CD1c-positive myeloid dendritic cell (primary cell): ENCODE results near the gene GAS2L2.

Source experiments
- DNase-seq: peaks from one replicate; pipeline ENCODE4 v3.0.0-alpha.2; 2016; ENCODE audit errors: extremely low spot score

The GAS2L2 gene

GRCh38 chr17:35745749-35746320, 7.2 kb downstream of the GAS2L2 start:
- no peak for DNase-seq

GRCh38 chr17:35745246-35745645, 7.8 kb downstream of the GAS2L2 start:
- DNase-seq: no peak

DNA sequence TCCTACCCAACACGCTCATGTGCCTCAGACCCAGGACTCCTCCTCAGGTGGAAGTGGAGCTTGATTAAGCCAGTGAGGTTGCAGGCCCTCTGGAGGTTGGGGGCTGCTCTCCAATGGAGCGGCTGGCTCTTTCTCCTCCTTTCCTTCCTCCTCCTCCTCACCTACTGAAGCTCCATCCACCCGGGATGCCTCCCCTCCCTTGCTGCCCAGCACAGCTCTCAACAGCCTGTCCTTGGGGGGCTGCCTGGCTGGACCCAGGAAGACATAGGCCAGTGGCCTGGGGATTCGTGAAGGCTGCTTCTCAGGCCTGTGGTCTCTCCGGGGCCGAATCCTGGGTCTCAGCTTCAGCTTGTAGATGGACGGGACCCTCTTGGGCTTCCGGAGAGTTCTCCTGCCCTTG, 8.2 kb downstream of the GAS2L2 start:
- no peak for DNase-seq

- DNase-seq: peak; percentile 44
These were observed 9.3 kb downstream of the GAS2L2 start for GRCh38 chr17:35743626-35744328.

DNA sequence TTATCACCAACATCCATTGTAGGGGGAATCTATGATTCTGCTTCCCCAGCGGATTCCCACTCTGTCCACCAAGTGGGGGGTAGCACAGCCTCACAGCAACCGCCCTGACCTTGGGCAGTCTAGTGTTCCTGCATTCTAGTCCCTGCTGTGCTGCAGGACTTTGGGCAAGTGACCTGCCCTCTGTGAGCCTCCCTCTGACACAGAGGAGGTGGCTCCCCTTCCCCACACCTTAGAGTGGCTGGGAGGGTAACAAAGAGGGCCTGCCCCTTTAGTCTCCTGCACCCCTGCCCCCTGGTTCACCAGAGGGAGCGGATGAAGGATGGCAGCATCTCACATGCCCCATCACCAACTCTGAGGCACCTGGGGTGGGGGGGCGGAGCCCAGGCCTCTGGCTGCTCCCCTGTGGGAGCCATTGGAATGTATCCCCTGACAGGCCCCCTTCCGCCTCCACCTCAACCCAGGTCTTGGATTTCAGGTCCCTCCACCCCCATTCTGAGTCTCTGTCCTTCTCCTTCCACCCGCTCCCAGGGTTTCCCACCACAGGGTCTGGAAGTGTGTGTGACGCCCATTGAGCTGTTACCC, 10.1 kb downstream of the GAS2L2 start:
- DNase-seq: no peak

DNA sequence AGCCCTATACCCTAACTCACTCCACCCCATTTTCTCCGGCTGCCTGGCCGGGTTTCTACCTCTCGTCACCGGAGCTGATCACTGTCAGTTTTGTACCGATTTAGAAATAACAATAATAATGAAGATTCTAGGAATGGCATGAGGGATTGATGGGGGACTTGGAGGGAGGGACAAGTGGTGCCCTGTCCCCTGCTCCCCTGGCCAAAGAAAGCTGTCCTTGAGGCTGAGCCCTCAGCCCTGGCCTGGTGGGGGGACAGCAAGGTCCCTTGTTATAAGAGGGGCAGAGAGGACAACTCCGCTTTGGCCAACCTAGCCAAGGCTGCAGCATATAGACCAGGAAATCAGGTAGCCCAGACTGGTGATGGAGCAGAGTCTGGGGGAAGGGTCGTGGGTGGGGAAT, 10.5 kb downstream of the GAS2L2 start:
- no peak for DNase-seq

DNA sequence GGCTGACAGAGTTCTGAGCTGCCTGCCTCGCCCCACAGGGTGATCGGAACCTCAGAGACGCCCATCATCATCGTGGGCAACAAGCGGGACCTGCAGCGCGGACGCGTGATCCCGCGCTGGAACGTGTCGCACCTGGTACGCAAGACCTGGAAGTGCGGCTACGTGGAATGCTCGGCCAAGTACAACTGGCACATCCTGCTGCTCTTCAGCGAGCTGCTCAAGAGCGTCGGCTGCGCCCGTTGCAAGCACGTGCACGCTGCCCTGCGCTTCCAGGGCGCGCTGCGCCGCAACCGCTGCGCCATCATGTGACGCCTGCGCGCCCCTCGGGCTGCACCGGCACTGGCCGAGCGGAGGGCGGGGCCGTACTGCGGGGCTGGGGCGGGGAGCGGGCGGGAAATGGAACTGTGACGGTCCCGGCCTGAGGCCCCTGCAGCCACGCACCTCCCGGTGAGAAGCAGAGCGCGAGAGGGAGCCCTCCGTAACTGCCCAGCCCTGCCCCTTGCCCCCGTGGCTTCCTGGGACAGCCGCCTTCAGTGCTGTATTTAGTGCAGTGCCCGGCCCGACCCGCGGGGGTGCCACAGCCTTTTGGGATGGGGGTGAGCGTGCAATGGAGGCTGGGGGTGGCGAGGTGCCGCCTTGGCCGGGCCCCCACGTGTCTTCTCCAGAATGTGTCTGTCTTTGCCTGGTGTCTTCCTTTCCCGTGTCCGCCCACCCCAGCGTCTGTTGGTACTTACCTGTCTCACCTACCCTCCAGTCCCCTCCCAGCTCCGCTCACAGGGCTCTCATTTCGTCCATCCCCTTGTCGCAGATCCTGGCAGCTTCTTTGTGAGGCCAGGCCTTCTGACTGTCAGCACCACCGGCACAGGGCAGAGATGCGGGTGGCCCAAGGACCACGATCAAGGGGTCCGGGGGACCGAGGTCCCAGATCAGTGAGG, 11.8 kb downstream of the GAS2L2 start:
- peak; percentile 6 for DNase-seq

DNA sequence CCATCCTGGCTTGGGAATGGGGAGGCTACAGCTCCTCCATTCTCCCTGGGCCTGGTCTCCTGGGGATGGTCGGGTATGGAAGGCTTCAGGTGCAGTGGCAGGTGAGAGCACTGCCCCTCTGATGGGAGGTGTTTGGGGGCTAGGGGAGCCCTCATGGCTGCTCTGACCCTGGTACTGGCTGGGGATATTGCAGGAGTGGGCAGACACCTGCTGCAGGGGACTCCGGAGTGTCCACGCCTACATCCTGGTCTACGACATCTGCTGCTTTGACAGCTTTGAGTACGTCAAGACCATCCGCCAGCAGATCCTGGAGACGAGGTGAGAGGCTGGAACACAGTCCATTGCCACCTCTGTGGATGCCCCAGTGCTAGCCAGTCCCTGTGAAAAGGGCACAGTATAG, 12.8 kb downstream of the GAS2L2 start:
- no peak for DNase-seq

GRCh38 chr17:35738519-35739133, 14.4 kb downstream of the GAS2L2 start:
- no peak for DNase-seq

DNA sequence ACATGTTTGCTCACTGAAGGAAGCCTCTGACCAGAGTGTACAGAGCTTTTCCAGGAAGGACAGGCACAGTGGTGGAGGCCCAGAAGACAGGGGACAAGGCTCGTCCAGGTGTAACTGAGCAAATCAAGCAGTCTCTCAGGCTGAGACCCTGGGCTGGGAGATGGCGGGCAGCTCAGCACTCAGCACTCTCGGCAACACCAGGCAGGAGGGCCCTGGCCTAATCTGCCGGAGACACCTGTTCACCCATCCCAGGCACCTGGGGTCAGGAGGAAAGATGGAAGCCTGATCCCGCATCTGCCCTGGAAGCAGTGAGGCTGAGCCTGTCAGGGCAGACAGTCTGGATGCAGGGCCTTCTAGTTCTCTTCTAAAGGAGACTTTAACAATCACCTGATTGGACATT, 16.8 kb downstream of the GAS2L2 start:
- no peak for DNase-seq

GRCh38 chr17:35735036-35735805, 17.8 kb downstream of the GAS2L2 start:
- no peak for DNase-seq

DNA sequence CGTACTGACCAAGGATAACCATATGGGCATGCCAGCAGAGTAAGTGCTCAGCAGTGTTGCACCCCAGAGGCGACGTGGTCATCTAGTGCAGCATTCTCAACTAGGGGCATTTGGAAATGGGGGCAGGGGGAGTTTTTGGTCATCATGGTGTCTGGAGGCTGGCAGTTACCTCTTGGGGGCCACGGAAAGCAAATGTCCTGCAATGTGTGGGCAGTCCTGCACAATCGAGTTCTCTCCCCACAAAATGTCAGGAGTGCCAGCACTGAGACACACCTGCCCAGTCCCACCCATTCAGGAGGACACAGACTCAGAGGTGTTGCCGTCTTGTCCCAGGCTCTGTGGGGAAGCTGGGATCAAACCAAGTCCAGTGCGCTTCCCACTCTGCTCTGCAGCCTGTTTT, 18.6 kb downstream of the GAS2L2 start:
- no peak for DNase-seq

DNA sequence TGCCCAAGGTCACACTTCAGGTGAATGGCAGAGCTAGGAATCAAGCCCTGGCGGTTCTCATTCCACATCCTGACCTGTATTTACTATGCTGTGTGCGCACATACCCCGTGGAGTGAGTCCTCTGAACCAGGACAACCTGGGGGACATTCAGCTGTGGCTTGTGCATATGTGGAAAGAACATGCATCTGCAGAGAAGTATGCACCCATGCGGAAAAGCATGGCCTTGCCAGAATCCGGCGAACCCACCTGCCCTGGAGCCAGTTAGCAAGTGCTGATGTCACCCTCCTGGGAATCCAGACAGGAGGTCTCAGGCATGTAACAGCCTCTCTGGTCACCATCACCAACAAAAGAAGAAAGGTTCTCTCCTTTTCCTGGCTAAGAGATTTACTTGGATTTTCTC, 19.7 kb downstream of the GAS2L2 start:
- no peak for DNase-seq

GRCh38 chr17:35732806-35733136, 20.3 kb downstream of the GAS2L2 start:
- no peak for DNase-seq

GRCh38 chr17:35731917-35732805, 20.9 kb downstream of the GAS2L2 start:
- DNase-seq: no peak

DNA sequence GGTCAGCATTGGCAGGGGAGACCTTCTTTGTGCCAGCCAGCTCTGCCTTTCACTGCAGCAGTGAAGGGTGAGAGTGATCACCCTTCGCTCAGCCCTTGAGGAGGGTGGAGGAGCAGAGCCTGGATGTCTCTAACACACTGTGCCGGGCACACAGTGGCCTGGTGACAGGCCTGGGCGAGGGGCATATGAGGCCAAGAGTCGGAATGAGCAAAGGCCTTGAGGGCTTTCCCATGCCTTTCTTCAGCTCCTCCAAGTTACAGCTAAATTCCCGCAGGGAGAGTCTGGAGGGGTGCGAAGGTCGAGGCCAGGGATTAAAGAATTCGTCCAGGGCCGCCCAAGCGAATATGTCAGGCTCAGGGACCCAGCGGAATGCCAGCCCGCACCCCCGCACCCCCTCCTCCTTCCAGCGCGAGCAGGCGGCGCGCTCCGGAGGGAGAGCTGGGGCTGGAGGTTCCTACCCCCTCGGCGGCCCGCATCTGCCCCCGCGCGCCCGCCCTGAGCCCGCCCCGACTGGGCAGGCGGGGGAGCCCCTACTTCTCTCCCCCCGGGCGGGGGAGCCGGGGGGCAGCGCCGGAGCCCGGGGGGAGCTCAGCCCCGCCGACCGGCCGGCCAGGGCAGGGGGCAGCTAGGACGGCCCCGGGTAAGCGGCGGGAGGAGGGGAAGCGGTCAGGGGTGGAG, 21.7 kb downstream of the GAS2L2 start, which contains the start of gene RASL10B:
RASL10B (plus strand) TSS at position 401 of the 678 bp plus-strand sequence. CDS start 3,546 bp downstream, outside the sequence.
- DNase-seq: peak; percentile 15

GRCh38 chr17:35730400-35731005, 22.5 kb downstream of the GAS2L2 start:
- no peak for DNase-seq

DNA sequence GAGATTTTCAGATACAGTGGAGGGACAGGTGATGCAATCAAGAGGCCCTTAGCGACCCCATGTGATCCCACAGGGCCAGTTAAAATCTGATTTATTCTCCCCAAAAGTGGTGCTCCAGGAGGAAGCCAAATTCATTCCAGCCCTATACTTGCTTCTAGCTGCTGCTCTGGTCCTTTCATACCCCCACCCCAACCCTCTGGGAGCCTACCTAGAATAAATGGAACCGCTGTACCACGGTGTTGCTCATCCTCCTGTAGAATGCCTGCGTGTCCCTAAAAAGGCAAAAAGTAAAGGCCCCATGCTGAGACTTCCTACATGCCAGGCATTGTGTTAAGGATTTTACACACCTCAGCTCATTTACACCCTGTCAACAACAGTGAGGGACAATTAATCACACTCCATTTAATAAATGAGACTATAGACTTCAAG, 23.6 kb downstream of the GAS2L2 start:
- DNase-seq: no peak

GRCh38 chr17:35728551-35728950, 24.5 kb downstream of the GAS2L2 start:
- no peak for DNase-seq
